Measurements from ENCODE around the gene UGT8. TPM values are rescaled to one million over a fixed set of nuclear protein-coding genes. Genes with fewer than 3 reads are reported as not detected.
A peak's percentile ranks its signal among the peaks of the same experiment; 100 is the strongest.

UGT8 gene
- polyA plus RNA-seq, 1 of the 3 experiments (the other 2 are of a cell fraction): not detected

GRCh38 chr4:114691865-114692264 is 93.3 kb downstream of the UGT8 start (continued):
- no peak for TF ChIP-seq REST (IDR thresholded peaks at IDR 0.05; ENCODE audit: low read depth, low read length)

- Histone ChIP-seq H3K9ac (no peak overlapping the region), H3K36me3 (replicated peaks in 1 of 2; ENCODE audit: control insufficient read depth in 1 of 2, insufficient read depth in 2 of 2, low read length in 1 of 2) (no peaks in the 10 kb centered on the region), H3K9me2 (no peaks in the 10 kb centered on the region), H4K20me1 (ENCODE audit: insufficient read depth) (no peaks in the 10 kb centered on the region), H3K4me2 (no peak overlapping the region), H3K4me3 (ENCODE audit: low read depth in 2 of 2, low read length in 1 of 2) (no peak overlapping the region), H3F3A (replicated peaks; ENCODE audit: insufficient read depth) (no peaks in the 10 kb centered on the region), H3K4me1 (ENCODE audit: control insufficient read depth in 1 of 2, insufficient read depth in 2 of 2, low read depth in 1 of 2, low read length in 1 of 2) (no peaks in the 10 kb centered on the region), H3K9me3 (no peaks in the 10 kb centered on the region), H2AFZ (ENCODE audit: low read depth) (no peak overlapping the region), H3K27me3 (ENCODE audit: insufficient read depth) (no peaks in the 10 kb centered on the region), H3K79me2 (ENCODE audit: insufficient read depth) (no peaks in the 10 kb centered on the region), H3K27ac (ENCODE audit: low read depth in 2 of 2, low read length in 1 of 2) (no peak overlapping the region)
- ChIA-PET POLR2A (no interaction called here), CTCF (no interaction called here)
- no peak for TF ChIP-seq TEAD4 (IDR thresholded peaks at IDR 0.05; ENCODE audit: borderline replicate concordance, insufficient read depth)
- no peak for TF ChIP-seq NRF1 (IDR thresholded peaks at IDR 0.05; ENCODE audit: low read depth, low read length)
- TF ChIP-seq CHD2 (IDR thresholded peaks at IDR 0.05; ENCODE audit: low read length, partially characterized antibody): no peak
- TF ChIP-seq RXRA (IDR thresholded peaks at IDR 0.05; ENCODE audit: borderline replicate concordance, low read depth): no peak
- no peak for TF ChIP-seq USF2 (IDR thresholded peaks at IDR 0.05; ENCODE audit: borderline replicate concordance, low read depth, low read length)
- no peak for DNase-seq
- 32% methylated on average over 3 of the region's 3 CpGs for WGBS (ENCODE audit: low lambda C conversion rate)
These were observed 94.4 kb downstream of the UGT8 start for GRCh38 chr4:114692958-114693357.

GRCh38 chr4:114694770-114695169 is 96.2 kb downstream of the UGT8 start:
- Histone ChIP-seq H3K4me1 (ENCODE audit: control insufficient read depth in 1 of 2, insufficient read depth in 2 of 2, low read depth in 1 of 2, low read length in 1 of 2) (no peaks in the 10 kb centered on the region), H3F3A (replicated peaks; ENCODE audit: insufficient read depth) (no peaks in the 10 kb centered on the region), H3K9me3 (no peaks in the 10 kb centered on the region), H3K27me3 (ENCODE audit: insufficient read depth) (no peaks in the 10 kb centered on the region), H3K27ac (ENCODE audit: low read depth in 2 of 2, low read length in 1 of 2) (no peak overlapping the region), H4K20me1 (ENCODE audit: insufficient read depth) (no peaks in the 10 kb centered on the region), H3K9ac (no peak overlapping the region), H3K4me2 (no peak overlapping the region), H3K36me3 (replicated peaks in 1 of 2; ENCODE audit: control insufficient read depth in 1 of 2, insufficient read depth in 2 of 2, low read length in 1 of 2) (no peaks in the 10 kb centered on the region), H2AFZ (ENCODE audit: low read depth) (no peak overlapping the region), H3K4me3 (ENCODE audit: low read depth in 2 of 2, low read length in 1 of 2) (no peak overlapping the region), H3K79me2 (ENCODE audit: insufficient read depth) (no peaks in the 10 kb centered on the region), H3K9me2 (no peaks in the 10 kb centered on the region)
- ChIA-PET CTCF (interaction anchor here (0.5 to 1.8 kb wide), 22 partner anchors 13 to 1300 kb away, joined by 3 to 27 read pairs (median 4); partner anchors contain the start of gene UGT8), POLR2A (no interaction called here)
- peak; percentile 4 for DNase-seq
- 0% methylated on average over 1 of the region's 1 CpG for WGBS (ENCODE audit: low lambda C conversion rate)
- TF ChIP-seq POLR2AphosphoS5 (IDR thresholded peaks at IDR 0.05; ENCODE audit: low read depth, low read length): no peak
- no peak for TF ChIP-seq YY1 (IDR thresholded peaks at IDR 0.05; ENCODE audit: low read depth)
- no peak for TF ChIP-seq IRF3 (IDR thresholded peaks at IDR 0.05; ENCODE audit: low read depth, low read length)
- TF ChIP-seq TEAD4 (IDR thresholded peaks at IDR 0.05; ENCODE audit: borderline replicate concordance, insufficient read depth): no peak
- peak; percentile 44 for TF ChIP-seq SMC3 (IDR thresholded peaks at IDR 0.05; ENCODE audit: low read depth, low read length)
- TF ChIP-seq RAD21 (IDR thresholded peaks at IDR 0.05; ENCODE audit: low read length): peak; percentile 80
- TF ChIP-seq CTCF (IDR thresholded peaks at IDR 0.05): peak; percentile 73
- TF ChIP-seq SIN3A (IDR thresholded peaks at IDR 0.05; ENCODE audit: borderline replicate concordance, low read depth, low read length): no peak
- TF ChIP-seq USF1 (IDR thresholded peaks at IDR 0.05; ENCODE audit: borderline replicate concordance, low read depth): no peak
- TF ChIP-seq ZBTB33 (IDR thresholded peaks at IDR 0.05; ENCODE audit: borderline replicate concordance, low read depth): no peak

Measured in SK-N-SH (cell line).